A549 (cell line): ENCODE data around the gene KCNB1. TPM values are rescaled to one million over a fixed set of nuclear protein-coding genes. Genes with fewer than 3 reads are reported as not detected.

Experiments used
- ATAC-seq, 2 experiments: fragments of 200-7000 bp in 1 of 2; fragments of >200 bp in 1 of 2; cut with Nextera tagmentation in 1 of 2; cut with Tn5 transposase in 1 of 2; 3 replicates each; pipeline versions ENCODE4 v1.8.0 to v1.9.1; 2018 to 2020; ENCODE audit warnings: mild to moderate bottlenecking in 1 of 2, moderate library complexity in 1 of 2
- CTCF ChIA-PET: fragments of 300-600 bp; sonication (Branson Sonifier 250); formaldehyde crosslinking; extraction: SDS; loops from one replicate; lab custom pipeline; 2021; ENCODE audit warnings: antibody characterized with exemption, inconsistent platforms; lab: Yijun Ruan, JAX
- POLR2A ChIA-PET: fragments of 350-600 bp; formaldehyde crosslinking; extraction: SDS; loops from one replicate; lab custom pipeline; 2021; ENCODE audit warnings: antibody characterized with exemption, inconsistent platforms; lab: Yijun Ruan, JAX
- DNase-seq, 2 experiments: peaks; one replicate each; pipeline versions ENCODE4 v3.0.0 to v3.0.0-alpha.2; 2011 to 2016; ENCODE audit warnings: low read depth in 1 of 2, low spot score in 1 of 2
- FAIRE-seq: peaks from 2 replicates; lab custom pipeline; 2011; peaks lifted over from hg19 to GRCh38; lab: Jason Lieb, UNC
- H3K27ac ChIP-seq, 2 experiments: fragments of >200 bp; sonication (Bioruptor Twin); formaldehyde crosslinking; 3 replicates each; pipeline ENCODE4 v1.5.1; 2016 to 2017
- H3K4me1 ChIP-seq: fragments of >200 bp; sonication (Bioruptor Twin); formaldehyde crosslinking; 3 replicates; pipeline ENCODE4 v1.6.1; 2016
- H3K4me2 ChIP-seq: fragments of >200 bp; sonication (Bioruptor Twin); formaldehyde crosslinking; 3 replicates; pipeline ENCODE4 v1.6.1; 2016
- H3K4me3 ChIP-seq: fragments of >200 bp; sonication (Bioruptor Twin); formaldehyde crosslinking; 3 replicates; pipeline ENCODE4 v1.5.1; 2016
- H3K9me3 ChIP-seq: fragments of >200 bp; sonication (Bioruptor Twin); formaldehyde crosslinking; 3 replicates; pipeline ENCODE4 v1.6.1; 2016
- BCL3 ChIP-seq: fragments of >200 bp; sonication (Bioruptor Twin); formaldehyde crosslinking; IDR thresholded peaks from 3 replicates; pipeline ENCODE4 v1.6.1; 2016
- ELK1 ChIP-seq: fragments of 150-350 bp; IDR thresholded peaks from 2 replicates; pipeline ENCODE4 v1.6.1; 2014; ENCODE audit warnings: low read depth, mild to moderate bottlenecking, low read length
- EP300 ChIP-seq, 2 experiments: fragments of >200 bp; sonication (Bioruptor Twin); formaldehyde crosslinking; IDR thresholded peaks; 2 replicates in 1 of 2; 3 replicates in 1 of 2; pipeline ENCODE4 v1.6.1; 2016 to 2017
- FOSL2 ChIP-seq, 2 experiments: fragments of 450-650 bp in 1 of 2; fragments of >200 bp in 1 of 2; sonication (Bioruptor Twin) in 1 of 2; formaldehyde crosslinking; IDR thresholded peaks; 2 replicates each; pipeline versions ENCODE4 v1.5.0 to v1.6.1; 2016 to 2020; ENCODE audit warnings: mild to moderate bottlenecking in 1 of 2, moderate library complexity in 1 of 2
- GATA3 ChIP-seq: IDR thresholded peaks from 2 replicates; pipeline ENCODE4 v1.6.1; 2012; ENCODE audit warnings: borderline replicate concordance
- HOXB5 ChIP-seq: fragments of 250-450 bp; sonication (Bioruptor Pico); IDR thresholded peaks from 2 replicates; pipeline ENCODE4 v1.5.0; 2020; ENCODE audit warnings: mild to moderate bottlenecking, moderate library complexity
- JUNB ChIP-seq: fragments of >200 bp; sonication (Bioruptor Twin); formaldehyde crosslinking; IDR thresholded peaks from 2 replicates; pipeline ENCODE4 v1.6.1; 2016
- KDM5A ChIP-seq: fragments of 200-600 bp; sonication (generic); IDR thresholded peaks from 2 replicates; pipeline ENCODE4 v1.6.1; 2016; ENCODE audit warnings: antibody characterized with exemption, mild to moderate bottlenecking
- MAFK ChIP-seq: fragments of 450-650 bp; IDR thresholded peaks from 2 replicates; pipeline ENCODE4 v1.6.1; 2014; ENCODE audit not compliant: partially characterized antibody
- MAX ChIP-seq: IDR thresholded peaks from 2 replicates; pipeline ENCODE4 v1.6.1; 2012
- NFE2L2 ChIP-seq: fragments of 150-350 bp; conservative IDR thresholded peaks from 2 replicates; pipeline ENCODE4 v1.6.1; 2014; ENCODE audit warnings: low read length
- PBX3 ChIP-seq: IDR thresholded peaks from 2 replicates; pipeline ENCODE4 v1.6.1; 2012
- PHF8 ChIP-seq: fragments of 200-600 bp; sonication (generic); IDR thresholded peaks from 2 replicates; pipeline ENCODE4 v1.6.1; 2016; ENCODE audit warnings: low read depth, mild to moderate bottlenecking, antibody characterized with exemption, moderate library complexity, borderline replicate concordance
- RAD21 ChIP-seq, 2 experiments: fragments of >200 bp in 1 of 2; sonication (Bioruptor Twin) in 1 of 2; formaldehyde crosslinking in 1 of 2; IDR thresholded peaks in 1 of 2; conservative IDR thresholded peaks in 1 of 2; 2 replicates in 1 of 2; 3 replicates in 1 of 2; pipeline ENCODE4 v1.6.1; 2012 to 2018; ENCODE audit warnings: inconsistent platforms in 1 of 2
- REST ChIP-seq: fragments of 200-600 bp; sonication (generic); IDR thresholded peaks from 2 replicates; pipeline ENCODE4 v1.6.1; 2016; ENCODE audit warnings: antibody characterized with exemption, mild to moderate bottlenecking, moderate library complexity
- SREBF2 ChIP-seq: fragments of 450-650 bp; IDR thresholded peaks from 2 replicates; pipeline ENCODE4 v1.6.1; 2014; ENCODE audit warnings: mild to moderate bottlenecking, moderate library complexity
- TFCP2L1 ChIP-seq: fragments of 250-450 bp; sonication (Bioruptor Pico); IDR thresholded peaks from 2 replicates; pipeline ENCODE4 v1.5.0; 2021; ENCODE audit warnings: mild to moderate bottlenecking
- WGBS: methylation state at CpG from one replicate; pipeline ENCODE4 v1.1.6; 2017; ENCODE audit errors: missing lambda C conversion rate; 5-methylcytosine and 5-hydroxymethylcytosine counted together
- polyA plus RNA-seq, 4 experiments: library from polyadenylated mRNA; depleted of rRNA in 3 of 4; stranded (reverse); fragments of >200 nt; fragmentation: RNase III in 1 of 4; extraction: RNeasy Plus Mini Kit Qiagen cat#74134 plus additional on column Dnase treatment in 1 of 4; gene quantifications; 2 replicates in 3 of 4; 3 replicates in 1 of 4; pipeline ENCODE4 v1.2.3, GENCODE V29; 2011 to 2017

Gene KCNB1
- polyA plus RNA-seq, 2 of the 4 experiments (the other 2 are of a cell fraction) = 0.12 to 0.28 TPM

GRCh38 chr20:49348563-49348962 lies 133.9 kb downstream of the KCNB1 start:
- ChIA-PET CTCF (interaction anchor here (6.9 to 7.5 kb wide), 2 partner anchors 15 to 136 kb away, joined by 52 to 66 read pairs; no protein-coding TSS in a partner anchor), POLR2A (no interaction called here)
- no peak for DNase-seq
- Histone ChIP-seq H3K9me3 (no peaks in the 10 kb centered on the region), H3K4me2 (no peak overlapping the region), H3K27ac (peak overlapping the region in 1 of 2 experiments; percentile 18; a peak in 2 of 6 replicates), H3K4me3 (no peak overlapping the region), H3K4me1 (peaks cover 45% of the 10 kb centered on the region)
- TF ChIP-seq EP300 (IDR thresholded peaks at IDR 0.05) (no peak), HOXB5 (no peak), BCL3 (no peak), REST (no peak), TFCP2L1 (CRISPR knock-in tag) (no peak), GATA3 (no peak), PBX3 (no peak), SREBF2 (no peak), ELK1 (no peak), JUNB (no peak), KDM5A (no peak), RAD21 (conservative IDR thresholded peaks at IDR 0.05 in 1 of 2, IDR thresholded peaks at IDR 0.05 in 1 of 2) (no peak), MAX (no peak), PHF8 (no peak)
- FAIRE-seq = no peak
- whole genome bisulfite sequencing = 95% methylated on average over 4 of the region's 4 CpGs
- ATAC-seq = no peak

GRCh38 chr20:49347156-49347555 lies 135.3 kb downstream of the KCNB1 start:
- TF ChIP-seq BCL3 (no peak), NFE2L2 (0 out of 2 replicates have a peak, but pooled peaks have one; percentile 19), FOSL2 (IDR thresholded peaks at IDR 0.05) (0 out of 2 replicates have a peak, but pooled peaks have one; percentile 16), FOSL2 (CRISPR knock-in tag; IDR thresholded peaks at IDR 0.05) (0 out of 2 replicates have a peak, but pooled peaks have one; percentile 18), MAX (0 out of 2 replicates have a peak, but pooled peaks have one; percentile 18), MAFK (peak; percentile 25)
- TF ChIP-seq, all 56 proteins: peak for 4
- Histone ChIP-seq H3K4me2 (no peak overlapping the region), H3K27ac (peak overlapping the region; percentile 85; a peak in 4 of 6 replicates), H3K4me3 (no peak overlapping the region), H3K9me3 (no peaks in the 10 kb centered on the region), H3K4me1 (peaks cover 46% of the 10 kb centered on the region)
- ATAC-seq = no peak
- FAIRE-seq = no peak
- WGBS = 92% methylated on average over 9 of the region's 9 CpGs
- DNase-seq = no peak
- ChIA-PET POLR2A (no interaction called here), CTCF (interaction anchor here (0.6 to 7.5 kb wide), 9 partner anchors 8 to 937 kb away, joined by 3 to 66 read pairs (median 7); no protein-coding TSS in a partner anchor)
